HG02938 (cell line): ENCODE results near the gene APOE.
"Not testable (repeated sequence)": the region's sequence is repeated elsewhere in the genome, so short reads cannot be mapped to it uniquely, and the experiment has no call there.

ENCODE experiments used
- ATAC-seq: cut with Tn5 transposase; IDR thresholded peaks from one replicate; pipeline ENCODE4 v1.9.1; 2021; ENCODE audit warnings: mild to moderate bottlenecking, moderate library complexity; ENCODE audit not compliant: unreplicated experiment

Gene APOE

DNA sequence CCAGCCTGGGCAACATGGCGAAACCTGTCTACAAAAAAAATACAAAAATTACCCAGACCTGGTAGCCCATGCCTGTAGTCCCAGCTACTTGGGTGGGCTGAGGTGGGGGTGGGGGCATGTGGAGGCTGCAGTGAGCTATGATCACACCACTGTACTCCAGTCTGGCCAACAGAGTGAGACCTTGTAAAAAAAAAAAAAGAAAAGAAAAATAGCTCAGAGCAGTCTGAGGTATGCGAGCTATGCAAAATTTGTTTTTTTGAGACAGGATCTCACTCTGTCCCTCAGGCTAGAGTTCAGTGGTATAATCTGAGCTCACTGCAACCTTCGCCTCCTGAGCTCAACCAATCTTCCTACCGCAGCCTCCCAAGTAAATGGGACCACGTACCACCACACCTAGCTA is 21.7 kb upstream of the APOE start:
- no peak for ATAC-seq

DNA sequence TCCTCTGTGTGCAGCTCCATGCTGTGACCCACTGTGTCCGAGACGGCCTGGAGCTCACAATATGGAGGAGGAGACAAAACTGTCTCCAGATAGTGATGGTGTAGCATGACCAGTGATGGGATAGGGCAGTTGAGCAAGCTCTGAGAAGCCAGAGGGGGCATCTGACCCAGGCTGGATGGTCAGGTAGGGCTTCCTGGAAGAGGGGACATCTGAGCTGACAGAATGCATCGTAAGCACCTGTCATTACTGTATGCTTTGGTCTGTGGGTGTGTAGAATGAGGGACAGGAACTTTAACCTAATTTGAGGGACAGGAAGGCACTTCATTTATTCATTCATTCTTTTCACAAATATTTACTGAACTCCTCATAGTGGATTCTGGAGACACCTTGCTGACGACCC is 21.0 kb upstream of the APOE start:
- no peak for ATAC-seq

GRCh38 chr19:44886141-44886540 is 19.5 kb upstream of the APOE start:
- no peak for ATAC-seq

GRCh38 chr19:44887648-44888047 is 17.9 kb upstream of the APOE start:
- no peak for ATAC-seq

DNA sequence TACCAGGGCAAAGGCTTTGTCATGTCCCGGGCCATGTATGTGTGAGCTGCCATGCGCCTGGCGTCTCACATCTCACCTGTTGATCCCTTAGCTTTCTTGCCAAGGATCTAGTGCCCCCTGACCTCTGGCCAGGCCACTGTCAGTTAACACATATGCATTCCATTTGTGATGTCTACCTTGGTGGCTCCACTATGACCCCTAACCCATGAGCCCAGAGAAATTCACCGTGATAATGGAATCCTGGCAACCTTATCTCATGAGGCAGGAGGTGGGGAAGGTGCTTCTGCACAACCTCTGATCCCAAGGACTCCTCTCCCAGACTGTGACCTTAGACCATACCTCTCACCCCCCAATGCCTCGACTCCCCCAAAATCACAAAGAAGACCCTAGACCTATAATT is 17.3 kb upstream of the APOE start:
- not testable (repeated sequence) for ATAC-seq

DNA sequence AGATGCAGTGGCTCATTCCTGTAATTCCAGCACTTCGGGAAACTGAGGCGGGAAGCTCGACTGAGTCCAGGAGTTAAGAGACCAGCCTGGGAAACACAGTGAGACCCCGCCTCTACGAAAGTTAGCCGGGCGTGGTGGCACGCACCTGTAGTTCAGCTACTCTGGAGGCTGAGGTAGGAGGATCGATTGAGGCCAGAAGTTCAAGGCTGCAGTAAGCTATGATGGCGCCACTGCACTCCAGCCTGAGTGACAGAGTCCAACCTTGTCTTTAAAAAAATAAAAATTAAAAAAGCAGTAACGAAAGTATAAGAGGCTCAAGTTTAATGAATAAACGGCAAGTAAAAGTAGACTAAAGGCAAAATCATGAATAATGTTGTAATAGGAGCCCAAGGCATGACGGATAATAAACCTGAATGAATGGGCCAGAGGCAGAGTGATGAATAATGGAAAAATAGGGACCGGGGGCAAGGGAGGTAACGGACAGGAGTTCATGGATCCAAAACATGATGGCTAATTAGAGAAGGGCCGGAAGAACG is 15.7 kb upstream of the APOE start:
- ATAC-seq: no peak

GRCh38 chr19:44890366-44891015 is 15.1 kb upstream of the APOE start:
- peak; percentile 82 for ATAC-seq

GRCh38 chr19:44891016-44891882 is 14.3 kb upstream of the APOE start, which contains the start of gene TOMM40:
TOMM40 (plus strand) TSS chr19:44891254; CDS start chr19:44891416, 162 bp downstream.
- ATAC-seq: peak; percentile 60

DNA sequence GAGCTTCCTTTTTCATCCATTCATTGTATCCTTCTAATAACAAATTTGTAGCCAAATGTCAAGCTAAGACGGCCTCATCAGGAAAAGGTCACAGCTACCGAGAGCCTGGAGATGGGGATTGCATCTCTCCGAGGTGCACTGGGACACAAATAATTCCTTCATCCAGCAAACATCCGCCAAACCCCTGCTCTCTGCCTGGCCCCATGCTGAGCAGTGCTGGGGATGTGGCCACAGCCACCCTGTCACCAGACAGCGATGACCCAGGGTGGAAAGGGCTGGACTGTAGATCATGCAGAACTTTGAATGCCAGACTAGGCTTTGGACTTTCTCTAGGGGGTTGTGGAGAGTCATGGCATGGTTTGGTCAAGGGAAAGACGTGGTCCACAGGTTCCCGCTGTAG is 12.7 kb upstream of the APOE start:
- no peak for ATAC-seq

GRCh38 chr19:44893332-44894051 is 12.1 kb upstream of the APOE start:
- no peak for ATAC-seq

GRCh38 chr19:44894052-44894400 is 11.6 kb upstream of the APOE start:
- ATAC-seq: no peak

DNA sequence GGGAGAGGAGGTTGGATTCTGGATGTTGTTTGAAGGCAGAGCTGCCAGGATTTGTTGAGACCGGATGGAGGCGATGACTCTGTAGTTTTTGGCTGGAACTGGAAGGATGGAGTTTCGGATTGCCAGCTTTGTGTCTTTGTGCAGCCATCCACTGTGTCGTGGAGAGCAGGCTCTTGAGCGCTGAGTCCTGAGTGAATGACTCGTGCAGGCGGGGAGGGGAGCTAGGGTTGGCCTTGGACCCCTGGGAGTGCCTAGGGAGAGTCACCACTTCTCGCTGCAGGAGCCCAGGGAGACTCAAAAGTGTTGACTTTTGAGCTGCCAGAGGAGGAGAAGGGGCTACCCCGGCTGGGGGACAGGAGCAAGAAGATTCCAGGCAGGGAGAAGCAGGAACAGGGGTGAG is 10.7 kb upstream of the APOE start:
- ATAC-seq: no peak

DNA sequence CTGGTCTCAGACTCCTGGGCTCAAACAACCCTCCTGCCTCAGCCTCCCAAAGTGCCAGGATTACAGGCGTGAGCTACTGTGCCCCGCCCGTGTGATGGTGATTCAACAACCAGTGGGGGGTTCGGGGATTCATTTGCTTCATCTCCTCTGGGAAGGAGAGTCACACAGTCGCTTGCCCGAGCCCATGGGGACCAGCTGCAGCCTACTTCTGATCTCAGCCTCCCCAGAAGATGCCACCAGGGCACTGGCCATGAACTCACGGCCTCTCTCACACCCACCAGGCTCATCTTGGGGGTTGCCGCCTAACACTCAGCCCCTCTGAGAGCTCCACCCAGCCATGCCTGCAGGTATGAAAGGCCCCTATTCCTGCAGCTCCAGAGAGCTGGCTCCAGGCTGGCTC is 7.8 kb upstream of the APOE start:
- no peak for ATAC-seq

- no peak for ATAC-seq
Observed at GRCh38 chr19:44900328-44901244, 5.0 kb upstream of the APOE start.

DNA sequence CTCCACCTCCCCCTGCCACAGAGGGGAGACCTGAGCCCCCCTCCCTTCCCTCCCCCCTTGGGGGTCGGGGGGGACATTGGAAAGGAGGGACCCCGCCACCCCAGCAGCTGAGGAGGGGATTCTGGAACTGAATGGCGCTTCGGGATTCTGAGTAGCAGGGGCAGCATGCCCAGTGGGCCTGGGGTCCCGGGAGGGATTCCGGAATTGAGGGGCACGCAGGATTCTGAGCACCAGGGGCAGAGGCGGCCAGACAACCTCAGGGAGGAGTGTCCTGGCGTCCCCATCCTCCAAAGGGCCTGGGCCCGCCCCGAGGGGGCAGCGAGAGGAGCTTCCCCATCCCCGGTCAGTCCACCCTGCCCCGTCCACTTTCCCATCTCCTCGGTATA is 2.4 kb upstream of the APOE start:
- no peak for ATAC-seq

DNA sequence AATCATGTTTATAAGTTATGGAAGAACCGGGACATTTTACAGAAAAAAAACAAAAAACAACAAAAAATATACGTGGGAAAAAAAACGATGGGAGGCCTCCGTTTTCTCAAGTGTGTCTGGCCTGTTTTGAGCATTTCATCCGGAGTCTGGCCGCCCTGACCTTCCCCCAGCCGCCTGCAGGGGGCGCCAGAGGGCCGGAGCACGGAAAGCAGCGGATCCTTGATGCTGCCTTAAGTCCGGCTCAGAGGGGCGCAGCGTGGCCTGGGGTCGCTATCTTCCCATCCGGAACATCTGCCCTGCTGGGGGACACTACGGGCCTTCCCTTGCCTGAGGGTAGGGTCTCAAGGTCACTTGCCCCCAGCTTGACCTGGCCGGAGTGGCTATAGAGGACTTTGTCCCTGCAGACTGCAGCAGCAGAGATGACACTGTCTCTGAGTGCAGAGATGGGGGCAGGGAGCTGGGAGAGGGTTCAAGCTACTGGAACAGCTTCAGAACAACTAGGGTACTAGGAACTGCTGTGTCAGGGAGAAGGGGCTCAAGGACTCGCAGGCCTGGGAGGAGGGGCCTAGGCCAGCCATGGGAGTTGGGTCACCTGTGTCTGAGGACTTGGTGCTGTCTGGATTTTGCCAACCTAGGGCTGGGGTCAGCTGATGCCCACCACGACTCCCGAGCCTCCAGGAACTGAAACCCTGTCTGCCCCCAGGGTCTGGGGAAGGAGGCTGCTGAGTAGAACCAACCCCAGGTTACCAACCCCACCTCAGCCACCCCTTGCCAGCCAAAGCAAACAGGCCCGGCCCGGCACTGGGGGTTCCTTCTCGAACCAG is 1.8 kb upstream of the APOE start:
- no peak for ATAC-seq

DNA sequence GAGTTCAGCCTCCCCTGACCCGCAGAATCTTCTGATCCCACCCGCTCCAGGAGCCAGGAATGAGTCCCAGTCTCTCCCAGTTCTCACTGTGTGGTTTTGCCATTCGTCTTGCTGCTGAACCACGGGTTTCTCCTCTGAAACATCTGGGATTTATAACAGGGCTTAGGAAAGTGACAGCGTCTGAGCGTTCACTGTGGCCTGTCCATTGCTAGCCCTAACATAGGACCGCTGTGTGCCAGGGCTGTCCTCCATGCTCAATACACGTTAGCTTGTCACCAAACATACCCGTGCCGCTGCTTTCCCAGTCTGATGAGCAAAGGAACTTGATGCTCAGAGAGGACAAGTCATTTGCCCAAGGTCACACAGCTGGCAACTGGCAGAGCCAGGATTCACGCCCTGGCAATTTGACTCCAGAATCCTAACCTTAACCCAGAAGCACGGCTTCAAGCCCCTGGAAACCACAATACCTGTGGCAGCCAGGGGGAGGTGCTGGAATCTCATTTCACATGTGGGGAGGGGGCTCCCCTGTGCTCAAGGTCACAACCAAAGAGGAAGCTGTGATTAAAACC is 1.1 kb upstream of the APOE start:
- no peak for ATAC-seq

DNA sequence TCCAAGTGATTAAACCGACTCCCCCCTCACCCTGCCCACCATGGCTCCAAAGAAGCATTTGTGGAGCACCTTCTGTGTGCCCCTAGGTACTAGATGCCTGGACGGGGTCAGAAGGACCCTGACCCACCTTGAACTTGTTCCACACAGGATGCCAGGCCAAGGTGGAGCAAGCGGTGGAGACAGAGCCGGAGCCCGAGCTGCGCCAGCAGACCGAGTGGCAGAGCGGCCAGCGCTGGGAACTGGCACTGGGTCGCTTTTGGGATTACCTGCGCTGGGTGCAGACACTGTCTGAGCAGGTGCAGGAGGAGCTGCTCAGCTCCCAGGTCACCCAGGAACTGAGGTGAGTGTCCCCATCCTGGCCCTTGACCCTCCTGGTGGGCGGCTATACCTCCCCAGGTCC is 2.0 kb downstream of the APOE start:
- no peak for ATAC-seq

DNA sequence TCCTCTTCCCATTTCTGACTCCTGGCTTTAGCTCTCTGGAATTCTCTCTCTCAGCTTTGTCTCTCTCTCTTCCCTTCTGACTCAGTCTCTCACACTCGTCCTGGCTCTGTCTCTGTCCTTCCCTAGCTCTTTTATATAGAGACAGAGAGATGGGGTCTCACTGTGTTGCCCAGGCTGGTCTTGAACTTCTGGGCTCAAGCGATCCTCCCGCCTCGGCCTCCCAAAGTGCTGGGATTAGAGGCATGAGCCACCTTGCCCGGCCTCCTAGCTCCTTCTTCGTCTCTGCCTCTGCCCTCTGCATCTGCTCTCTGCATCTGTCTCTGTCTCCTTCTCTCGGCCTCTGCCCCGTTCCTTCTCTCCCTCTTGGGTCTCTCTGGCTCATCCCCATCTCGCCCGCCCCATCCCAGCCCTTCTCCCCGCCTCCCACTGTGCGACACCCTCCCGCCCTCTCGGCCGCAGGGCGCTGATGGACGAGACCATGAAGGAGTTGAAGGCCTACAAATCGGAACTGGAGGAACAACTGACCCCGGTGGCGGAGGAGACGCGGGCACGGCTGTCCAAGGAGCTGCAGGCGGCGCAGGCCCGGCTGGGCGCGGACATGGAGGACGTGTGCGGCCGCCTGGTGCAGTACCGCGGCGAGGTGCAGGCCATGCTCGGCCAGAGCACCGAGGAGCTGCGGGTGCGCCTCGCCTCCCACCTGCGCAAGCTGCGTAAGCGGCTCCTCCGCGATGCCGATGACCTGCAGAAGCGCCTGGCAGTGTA is 2.7 kb downstream of the APOE start:
- ATAC-seq: no peak
